CD4-positive, alpha-beta T cell treated with Interleukin-10 for 1 hour (primary cell): ENCODE results near the gene TMEM272.
"Not testable (repeated sequence)": the region's sequence is repeated elsewhere in the genome, so short reads cannot be mapped to it uniquely, and the experiment has no call there.

Experiments used
- DNase-seq: peaks from one replicate; pipeline ENCODE4 v3.0.0-alpha.2; 2020

Gene TMEM272

DNA sequence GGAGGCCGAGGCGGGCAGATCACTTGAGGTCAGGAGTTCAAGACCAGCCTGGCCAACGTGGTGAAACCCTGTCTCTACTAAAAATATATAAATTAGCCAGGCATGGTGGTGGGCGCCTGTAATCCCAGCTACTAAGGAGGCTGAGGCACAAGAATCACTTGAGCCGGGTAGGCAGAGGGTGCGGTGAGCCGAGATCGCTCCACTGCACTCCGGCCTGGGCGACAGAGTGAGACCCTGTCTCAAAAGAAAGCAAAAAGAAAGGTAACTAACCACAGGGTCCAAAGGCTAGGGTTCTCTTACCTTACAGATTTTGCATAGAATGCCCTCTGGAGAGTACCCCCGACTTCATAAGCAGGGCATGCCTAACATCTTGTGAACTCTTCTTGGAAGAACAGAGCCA is 20.3 kb downstream of the TMEM272 start:
- not testable (repeated sequence) for DNase-seq

GRCh38 chr13:51823863-51824262 is 21.1 kb downstream of the TMEM272 start:
- DNase-seq, result no peak

GRCh38 chr13:51823359-51823758 is 21.6 kb downstream of the TMEM272 start:
- DNase-seq, result no peak

DNA sequence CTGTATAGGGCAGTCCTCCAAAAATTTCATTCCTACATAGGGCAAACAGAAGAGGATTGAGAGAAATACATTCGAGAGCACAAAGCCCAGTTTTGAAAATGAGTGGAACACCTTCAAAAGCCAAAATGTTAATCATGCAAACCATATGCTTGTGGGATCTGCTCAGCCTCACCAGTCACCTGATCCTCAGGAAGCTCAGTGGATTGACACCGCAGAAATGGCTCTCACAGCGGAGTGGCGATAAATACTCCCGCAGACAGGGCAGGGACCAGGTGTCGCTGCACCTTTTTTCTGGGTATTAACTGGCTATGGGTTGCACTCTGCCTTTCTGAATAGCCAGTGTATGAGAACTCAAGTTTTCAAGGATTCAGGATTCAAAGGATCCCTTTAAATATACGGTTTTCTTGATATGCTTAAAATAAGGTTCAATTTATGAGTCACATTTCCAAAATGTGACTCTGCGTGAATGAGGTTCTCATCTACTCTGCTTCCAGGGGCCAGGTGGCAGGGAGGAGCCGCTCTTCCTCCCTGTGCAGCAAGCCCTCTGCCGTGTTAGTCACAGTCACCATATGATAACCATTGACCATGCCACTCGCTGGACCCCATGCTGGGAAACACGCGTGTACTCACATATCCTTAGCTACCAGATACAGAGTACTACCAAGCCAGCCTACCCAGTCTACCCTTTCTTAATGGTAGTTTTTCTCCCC is 22.7 kb downstream of the TMEM272 start:
- DNase-seq, result peak; percentile 39

DNA sequence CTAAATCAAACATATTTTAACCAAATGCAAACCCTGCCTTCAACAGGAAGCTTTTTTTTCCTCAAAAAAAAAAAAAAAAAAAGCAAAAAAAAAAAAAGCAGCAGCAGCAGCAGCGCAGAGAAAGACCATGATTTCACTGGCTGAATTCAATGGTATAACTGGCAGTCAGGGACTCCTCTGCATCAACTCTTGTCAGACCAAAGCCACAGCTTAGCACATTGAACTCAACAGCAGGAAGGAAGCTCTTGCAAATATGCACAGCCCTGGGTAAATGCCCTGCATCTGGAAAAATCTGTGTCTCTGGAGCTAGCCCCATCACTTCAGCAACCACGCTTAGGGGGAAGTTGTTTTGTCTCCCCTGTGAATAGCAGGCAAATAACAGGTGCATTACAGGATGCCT is 23.4 kb downstream of the TMEM272 start:
- DNase-seq, result peak; percentile 59

- DNase-seq, result no peak
These were observed 24.9 kb downstream of the TMEM272 start for GRCh38 chr13:51820016-51820597.

- DNase-seq, result no peak
These were observed 25.4 kb downstream of the TMEM272 start for GRCh38 chr13:51819544-51819943.

DNA sequence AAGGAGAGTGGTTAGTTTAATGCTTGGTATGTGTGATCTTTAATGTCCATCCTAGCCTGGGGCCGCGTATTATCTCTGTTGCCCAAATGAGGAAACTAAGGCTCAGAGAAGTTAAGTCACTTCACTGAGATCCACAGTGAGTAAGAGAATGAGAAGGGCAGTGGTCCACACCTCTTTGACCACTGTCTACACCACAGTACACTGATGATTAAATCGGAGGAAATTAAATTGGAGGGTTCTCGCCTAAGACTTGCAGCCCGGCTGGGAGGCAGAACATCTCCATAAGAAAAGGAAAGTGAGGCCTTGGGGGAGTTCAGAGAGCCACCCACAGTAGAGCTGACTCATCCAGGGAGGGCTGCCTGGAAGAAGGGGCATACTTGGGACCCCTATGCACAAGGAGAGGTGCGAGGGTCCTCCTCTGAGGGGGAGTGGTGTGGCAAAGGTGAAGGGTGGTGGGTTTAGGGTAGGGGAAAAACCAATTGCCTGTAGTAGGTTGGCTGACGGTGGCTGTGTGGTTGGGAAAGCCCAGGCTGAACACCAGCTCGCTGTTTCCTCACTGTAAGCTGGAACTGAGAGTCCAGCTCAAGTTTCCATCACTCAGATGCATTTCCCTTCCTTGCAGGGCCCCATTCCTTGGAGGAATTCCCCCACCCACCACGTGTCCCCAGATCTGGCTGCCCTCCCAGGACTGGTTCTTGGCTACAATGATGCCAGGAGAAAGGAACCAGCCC is 26.0 kb downstream of the TMEM272 start:
- DNase-seq, result peak; percentile 50

- no peak for DNase-seq
These were observed 26.7 kb downstream of the TMEM272 start for GRCh38 chr13:51818276-51818675.

DNA sequence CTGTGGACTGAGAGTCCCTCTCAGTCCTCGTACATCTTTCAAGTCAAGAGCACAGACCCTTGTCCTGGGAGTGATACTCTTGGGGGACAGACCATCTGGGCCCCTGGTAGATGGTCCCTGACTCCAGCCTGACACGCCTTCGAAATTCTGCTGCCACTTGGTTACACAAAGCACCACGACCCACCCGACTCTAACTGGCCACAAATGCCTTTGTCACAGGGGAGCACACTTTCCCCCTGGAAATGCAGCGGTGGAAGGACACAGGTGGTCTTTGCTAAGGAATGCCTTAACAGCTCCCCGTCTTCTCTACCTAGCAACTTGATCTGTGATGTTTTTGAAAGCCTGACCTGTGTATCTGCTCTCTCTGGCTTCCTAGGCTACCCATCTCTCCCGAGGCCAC is 27.3 kb downstream of the TMEM272 start:
- no peak for DNase-seq

GRCh38 chr13:51816604-51817249 is 28.2 kb downstream of the TMEM272 start:
- no peak for DNase-seq

GRCh38 chr13:51815848-51816247 is 29.1 kb downstream of the TMEM272 start:
- no peak for DNase-seq

DNA sequence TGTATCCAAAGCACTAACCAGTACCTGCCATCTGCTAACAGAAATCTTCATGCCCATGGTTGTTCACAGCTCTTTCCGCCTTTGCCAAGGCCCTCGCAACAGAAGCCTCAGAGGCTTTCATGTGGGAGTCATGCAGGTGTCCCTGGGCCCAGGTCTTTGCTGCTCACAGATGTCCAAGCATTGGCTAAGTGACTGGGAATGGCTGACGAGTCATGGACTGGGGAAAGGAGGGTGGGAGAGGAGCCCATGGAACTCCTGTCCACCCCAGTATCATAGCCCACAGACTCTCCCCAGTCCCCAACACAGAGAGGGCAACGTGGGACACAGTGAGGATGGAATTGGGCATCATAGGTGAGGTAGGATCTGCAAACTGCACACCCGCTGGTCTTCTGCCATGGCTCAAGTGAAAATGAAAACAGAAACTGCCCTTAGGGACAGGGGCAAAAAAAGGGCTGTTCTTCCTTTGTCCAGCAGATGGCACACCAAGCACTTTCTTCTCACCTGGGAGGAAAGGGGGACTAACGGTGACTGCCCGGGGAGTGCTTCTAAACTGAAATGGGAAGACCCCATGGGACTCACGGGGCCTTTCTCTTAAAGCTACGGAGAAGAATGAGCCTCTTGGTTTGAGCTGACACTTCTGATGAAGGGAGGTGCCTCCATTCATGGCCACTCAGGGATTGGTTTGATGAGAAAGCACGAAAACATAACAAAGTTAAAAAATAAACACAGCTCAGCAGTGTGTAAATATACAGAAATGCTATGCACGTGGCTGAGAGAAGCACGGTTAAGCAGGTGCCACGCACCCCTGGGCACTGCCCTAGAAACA is 29.9 kb downstream of the TMEM272 start:
- peak; percentile 86 for DNase-seq

DNA sequence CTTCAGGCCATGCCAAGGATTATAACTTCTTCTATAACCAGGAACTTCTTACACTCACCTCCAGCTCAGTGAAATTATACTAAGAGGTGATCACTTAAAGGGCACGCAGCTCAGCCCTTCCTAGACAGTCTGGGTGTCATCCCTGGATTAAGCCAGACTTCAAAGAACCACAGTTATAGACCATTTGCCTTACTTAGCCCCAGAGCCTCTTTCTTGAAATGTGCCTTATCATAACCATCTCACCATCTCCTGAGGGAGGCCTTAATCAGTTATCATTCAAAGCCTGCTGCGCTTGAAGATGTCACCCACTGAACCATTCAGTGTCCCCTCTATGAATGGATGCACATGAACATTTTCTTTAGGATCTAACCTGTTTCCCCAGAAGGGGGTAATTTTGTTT is 30.9 kb downstream of the TMEM272 start:
- DNase-seq, result no peak

- no peak for DNase-seq
These were observed 33.0 kb downstream of the TMEM272 start for GRCh38 chr13:51811920-51812451.

GRCh38 chr13:51811046-51811445 is 33.9 kb downstream of the TMEM272 start:
- DNase-seq, result no peak

DNA sequence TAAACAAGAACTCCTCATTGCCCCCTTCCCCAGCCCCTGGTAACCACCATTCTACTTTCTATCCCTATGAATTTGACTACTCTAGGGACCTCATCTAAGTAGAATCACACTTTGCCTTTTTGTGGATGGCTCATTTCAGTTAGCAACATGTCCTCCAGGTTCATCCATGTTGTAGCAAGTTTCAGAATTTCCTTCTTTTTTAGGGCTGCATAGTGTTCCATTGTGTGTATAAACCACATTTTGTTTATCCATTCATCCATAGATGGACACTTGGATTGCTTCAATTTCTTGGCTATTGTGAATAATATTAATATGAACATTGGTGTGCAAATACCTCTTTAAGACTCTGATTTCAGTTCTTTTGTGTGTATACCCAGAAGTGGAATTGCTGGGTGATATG is 36.2 kb downstream of the TMEM272 start:
- DNase-seq, result no peak

DNA sequence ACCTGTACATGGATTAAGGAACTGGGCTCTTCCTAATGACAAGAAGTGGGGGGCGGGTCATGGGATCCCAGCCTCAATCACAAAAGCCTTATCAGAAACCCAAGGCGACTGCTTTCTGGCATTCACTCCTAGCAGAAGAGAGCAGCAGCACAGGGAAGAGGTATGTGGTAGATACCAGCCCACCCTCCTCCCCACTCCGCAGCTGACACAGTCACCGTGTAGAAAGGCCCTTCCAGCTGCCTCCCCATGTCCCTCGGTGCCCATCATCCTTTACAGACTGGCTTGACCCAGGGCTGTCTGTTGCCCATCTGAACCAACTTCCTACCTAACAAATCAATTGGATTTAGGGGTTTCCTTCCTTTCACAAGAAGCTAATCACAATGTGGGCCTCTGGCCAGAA is 37.9 kb downstream of the TMEM272 start:
- DNase-seq, result no peak

DNA sequence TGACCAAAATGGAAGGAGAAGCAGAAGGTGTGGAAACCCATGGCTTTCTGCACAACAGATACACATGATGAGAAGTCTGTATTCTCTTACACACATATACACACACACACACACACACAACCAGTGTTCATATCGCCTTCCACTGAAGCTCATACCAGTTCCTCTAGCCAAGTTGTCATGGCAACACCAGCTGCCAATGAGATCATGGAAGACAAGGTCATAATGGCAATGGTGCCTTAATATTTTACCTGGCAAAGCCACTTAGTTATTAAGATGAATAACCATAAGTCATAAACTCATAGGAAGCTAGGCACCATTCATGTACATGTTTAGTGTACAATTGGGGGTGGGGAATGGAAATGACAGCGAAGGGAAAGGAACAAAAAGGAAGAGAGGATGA is 38.4 kb downstream of the TMEM272 start:
- DNase-seq, result peak; percentile 54

- DNase-seq, result no peak
These were observed 39.1 kb downstream of the TMEM272 start for GRCh38 chr13:51805925-51806324.

DNA sequence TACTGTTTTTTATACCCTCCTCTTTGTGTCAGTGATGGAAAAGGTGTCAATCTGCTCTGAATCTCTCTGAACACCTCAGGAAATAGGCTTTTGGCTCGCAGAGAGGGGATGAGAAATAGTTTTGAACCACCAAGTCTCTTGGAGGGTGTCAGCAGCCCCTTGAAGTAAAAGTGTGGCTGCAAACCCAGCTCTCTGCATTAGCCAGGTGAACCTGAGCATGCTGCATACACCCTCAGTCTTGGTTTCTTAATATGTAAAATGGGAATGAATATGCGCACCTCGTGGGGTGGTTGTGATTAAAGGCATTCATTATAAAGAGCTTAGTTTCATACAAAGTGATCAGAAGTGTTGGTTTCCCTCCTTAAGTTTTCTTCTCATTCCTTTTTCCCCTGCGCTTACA is 39.7 kb downstream of the TMEM272 start:
- DNase-seq, result peak; percentile 21
